Skin of body (tissue), 2 donors: ENCODE measurements around the gene BBOF1. TPM values are rescaled to one million over a fixed set of nuclear protein-coding genes. Genes with fewer than 3 reads are reported as not detected.
A peak's percentile ranks its signal among the peaks of the same experiment; 100 is the strongest.
"Not testable (repeated sequence)": the region's sequence is repeated elsewhere in the genome, so short reads cannot be mapped to it uniquely, and the experiment has no call there.

ENCODE experiments used
- DNase-seq: peaks from one replicate; lab custom pipeline; 2025; lab: John Stamatoyannopoulos, UW
- total RNA-seq: library from RNA; depleted of rRNA; stranded (reverse); fragments of >200 nt; gene quantifications from one replicate; pipeline ENCODE4 v1.2.3, GENCODE V29; 2014

BBOF1 gene, protein sequence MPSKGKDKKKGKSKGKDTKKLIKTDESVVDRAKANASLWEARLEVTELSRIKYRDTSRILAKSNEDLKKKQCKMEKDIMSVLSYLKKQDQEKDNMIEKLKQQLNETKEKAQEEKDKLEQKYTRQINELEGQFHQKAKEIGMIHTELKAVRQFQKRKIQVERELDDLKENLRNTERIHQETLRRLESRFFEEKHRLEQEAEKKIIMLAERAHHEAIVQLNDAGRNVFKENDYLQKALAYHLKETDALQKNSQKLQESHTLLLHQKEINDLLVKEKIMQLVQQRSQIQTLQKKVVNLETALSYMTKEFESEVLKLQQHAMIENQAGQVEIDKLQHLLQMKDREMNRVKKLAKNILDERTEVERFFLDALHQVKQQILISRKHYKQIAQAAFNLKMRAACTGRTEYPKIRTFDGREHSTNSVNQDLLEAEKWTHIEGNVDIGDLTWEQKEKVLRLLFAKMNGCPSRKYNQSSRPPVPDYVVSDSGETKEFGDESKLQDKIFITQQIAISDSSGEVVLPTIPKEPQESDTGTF
- total RNA-seq, result 11.2 TPM

DNA sequence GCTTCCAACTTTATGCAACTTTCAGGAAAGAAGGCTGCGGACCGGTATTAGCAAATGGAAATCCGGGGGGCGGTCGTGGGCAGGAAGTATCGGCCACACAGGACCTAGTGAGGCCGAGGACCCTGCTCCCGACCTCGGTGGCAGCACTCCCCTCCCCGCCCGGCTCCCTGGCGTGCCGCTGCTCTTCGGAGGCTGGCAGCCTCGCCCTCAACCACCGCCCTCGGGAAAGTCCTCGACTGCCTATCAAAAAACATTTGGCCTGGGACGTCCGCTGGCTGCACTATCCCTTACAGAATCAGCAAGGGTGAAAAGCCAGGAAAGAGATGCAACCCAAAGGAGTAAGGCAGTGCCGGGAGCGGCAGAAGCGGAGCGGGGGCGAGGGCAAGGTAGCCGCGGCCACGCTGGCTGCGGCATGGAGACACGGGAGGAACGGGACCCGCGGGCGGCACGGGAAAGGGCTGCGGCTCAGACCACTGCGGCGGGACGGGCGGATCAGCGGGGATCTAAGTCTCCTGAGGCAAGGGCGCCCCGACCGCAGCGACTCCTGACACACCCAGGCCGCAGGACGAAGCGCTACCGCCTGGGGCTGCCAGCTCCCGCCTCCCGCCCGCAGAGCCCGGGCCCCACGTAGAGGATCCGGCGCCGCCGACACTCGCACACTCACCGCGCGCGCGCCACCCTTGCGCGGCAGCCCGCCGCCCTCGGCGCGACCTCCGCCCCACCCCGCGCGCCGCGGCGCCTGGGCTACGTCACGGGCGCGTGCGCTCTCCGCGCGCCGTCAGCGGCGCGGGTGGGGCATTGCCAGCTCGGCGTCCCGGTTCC, at the start of gene BBOF1, which contains the start of gene ENTPD5:
Gene BBOF1, plus strand, starts transcription at position 764 of the 822 bp plus-strand sequence. CDS start 130 bp downstream, outside the sequence.
Gene ENTPD5, minus strand, starts transcription at position 703 of the 822 bp plus-strand sequence. CDS start 31,186 bp downstream, outside the sequence.
- peak; percentile 85 for DNase-seq

DNA sequence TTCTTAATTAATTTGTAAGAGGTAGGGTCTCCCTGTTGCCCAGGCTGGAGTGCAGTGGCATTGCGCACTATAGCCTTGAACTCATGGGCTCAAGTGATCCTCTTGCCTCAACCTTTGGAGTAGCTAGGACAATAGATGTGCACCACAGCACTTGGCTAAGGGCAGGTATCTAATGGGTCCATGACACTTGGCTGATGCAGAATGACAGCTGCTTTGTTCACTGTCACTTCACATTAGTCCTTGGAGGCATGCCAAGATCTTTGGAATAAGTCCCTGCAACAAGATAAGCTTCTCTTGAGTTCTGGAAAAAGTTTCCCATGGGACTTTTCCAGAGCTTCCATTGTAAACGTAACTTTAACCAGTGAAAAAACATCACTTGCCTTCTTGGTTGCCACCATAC, 45.7 kb upstream of the BBOF1 start:
- DNase-seq, result no peak

DNA sequence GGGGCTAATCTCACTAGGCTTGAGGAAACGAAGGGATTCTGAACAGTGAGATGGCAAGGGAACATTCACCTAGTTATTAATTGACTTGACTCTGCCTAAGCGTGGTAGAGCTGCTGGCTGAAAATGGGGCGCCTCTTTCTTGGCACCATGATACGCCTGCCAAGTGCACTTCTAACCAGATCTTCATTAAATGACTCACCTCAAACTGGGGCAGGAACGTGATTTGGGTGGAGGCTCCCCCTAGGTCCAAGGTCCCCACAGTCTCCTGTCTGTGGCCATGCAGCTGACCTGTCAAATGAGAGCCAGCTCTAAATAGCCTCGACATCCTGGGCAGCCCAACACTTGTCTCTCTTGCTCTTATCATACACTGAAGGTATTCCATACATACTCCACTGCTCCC, 43.0 kb upstream of the BBOF1 start:
- DNase-seq, result no peak

DNA sequence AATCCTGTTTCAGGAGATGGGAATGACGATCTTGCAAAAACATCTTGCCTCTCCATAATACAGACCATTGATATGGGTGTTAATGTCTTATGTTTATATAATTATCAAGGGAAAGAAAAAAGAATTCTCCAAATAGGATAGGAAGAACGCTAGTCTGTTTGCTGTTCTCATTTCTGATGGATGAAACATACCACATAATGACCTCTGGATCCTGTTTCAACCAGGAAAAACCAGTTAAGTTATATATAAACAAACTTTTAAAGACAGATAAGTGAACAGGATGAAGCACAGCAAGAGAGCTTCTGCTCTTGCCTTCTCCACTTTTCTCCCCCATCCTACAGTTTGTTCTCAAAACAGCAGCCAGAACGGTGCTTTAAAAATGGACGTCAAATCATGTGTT, 41.3 kb upstream of the BBOF1 start:
- DNase-seq, result no peak

DNA sequence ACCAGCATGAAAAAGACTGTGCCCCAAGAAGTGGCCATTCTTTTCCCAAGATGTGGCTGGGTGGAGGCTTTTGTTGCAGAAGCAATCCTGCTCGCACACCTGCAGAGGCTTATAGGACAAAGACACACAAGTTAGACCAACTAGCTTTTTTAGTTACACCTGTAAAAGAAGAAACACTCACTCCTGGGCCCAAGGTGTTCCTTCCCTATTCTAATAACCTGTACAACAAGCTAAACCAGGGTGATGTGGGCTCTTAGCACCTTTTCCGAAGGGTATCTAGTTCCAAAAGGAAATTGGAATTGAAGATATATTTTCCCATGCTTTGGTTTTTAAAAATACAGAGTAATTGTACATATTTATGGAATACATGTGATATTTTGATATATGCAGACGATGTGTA, 31.1 kb upstream of the BBOF1 start:
- no peak for DNase-seq

DNA sequence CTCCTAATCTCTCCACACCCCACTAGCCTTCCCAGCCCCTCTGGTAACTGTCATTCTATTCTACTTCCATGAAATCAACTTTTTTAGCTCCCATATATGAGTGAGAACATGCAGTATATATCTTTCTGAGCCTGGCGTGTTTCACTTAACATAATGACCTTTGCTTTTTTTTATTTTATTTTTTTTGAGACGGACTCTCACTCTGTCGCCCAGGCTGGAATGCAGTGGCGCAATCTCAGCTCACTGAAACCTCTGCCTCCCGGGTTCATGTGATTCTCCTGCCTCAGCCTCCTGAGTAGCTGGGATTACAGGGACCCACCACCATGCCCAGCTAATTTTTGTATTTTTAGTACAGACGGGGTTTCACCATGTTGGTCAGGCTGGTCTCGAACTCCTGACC, 30.5 kb upstream of the BBOF1 start:
- DNase-seq, result not testable (repeated sequence)

DNA sequence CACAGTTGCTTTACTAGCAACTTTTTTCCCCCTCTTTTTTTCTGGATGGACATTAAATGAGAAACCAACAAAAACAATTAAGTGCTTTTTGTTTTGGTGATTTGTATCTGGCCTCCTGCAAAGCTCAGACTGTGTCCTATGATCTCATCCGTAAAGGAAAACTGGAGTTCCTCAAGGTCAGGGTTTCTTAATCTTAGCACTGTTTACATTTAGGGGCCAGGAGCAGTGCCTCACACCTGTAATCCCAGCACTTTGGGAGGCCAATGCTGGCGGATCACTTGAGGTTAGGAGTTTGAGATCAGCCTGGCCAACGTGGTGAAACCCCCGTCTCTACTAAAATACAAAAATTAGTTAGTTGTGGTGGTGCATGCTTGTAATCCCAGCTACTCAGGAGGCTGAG, 28.1 kb upstream of the BBOF1 start:
- DNase-seq, result no peak

DNA sequence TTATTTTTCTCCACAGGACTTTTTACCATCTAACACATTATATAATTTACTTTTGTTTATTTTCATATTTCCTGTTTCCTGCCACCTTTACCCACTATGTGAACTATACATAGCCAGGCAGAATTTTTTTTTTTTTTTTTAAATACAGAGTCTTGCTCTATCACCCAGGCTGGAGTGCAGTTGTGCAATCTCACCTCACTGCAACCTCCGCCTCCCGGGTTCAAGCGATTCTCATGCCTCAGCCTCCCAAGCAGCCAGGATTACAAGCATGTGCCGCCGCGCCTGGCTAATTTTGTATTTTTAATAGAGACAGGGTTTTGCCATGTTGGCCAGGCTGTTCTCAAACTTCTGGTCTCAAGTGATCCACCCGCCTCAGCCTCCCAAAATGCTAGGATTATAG, 24.2 kb upstream of the BBOF1 start:
- not testable (repeated sequence) for DNase-seq

DNA sequence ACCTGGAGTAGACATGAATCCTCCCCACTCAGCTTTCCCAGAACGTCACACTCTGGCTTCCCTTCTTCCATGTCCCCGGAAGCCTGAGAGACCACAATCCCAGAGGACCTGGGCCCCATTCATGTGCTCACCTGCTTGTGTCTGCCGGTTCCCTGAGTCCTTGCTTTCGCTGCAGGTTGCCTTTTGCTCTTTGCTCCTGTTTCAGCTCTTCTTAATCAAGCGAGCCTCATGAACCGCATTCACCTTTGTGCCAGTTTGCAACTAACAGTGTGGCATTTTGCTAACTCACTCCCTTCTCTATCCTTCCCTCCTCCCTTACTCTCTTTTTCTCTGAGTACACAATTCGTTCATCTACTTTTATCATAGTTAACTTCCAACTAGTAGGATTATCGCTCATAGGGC, 23.2 kb upstream of the BBOF1 start:
- DNase-seq, result no peak

DNA sequence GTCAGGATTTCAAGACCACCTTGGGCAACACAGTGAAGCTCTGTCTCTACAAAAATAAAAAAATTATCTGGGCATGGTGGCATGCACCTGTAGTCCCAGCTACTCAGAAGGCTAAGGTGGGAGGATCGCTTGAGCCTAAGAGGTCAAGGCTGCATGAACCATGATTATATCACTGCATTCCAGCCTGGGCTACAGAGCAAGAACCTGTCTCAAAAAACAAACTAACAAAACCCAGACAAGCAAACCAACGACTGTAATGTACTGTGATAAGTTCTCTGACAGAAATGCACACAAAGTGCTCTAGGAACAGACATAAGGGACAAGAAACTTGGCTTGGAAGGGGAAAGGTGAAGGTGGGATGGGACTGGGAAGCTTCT, 22.4 kb upstream of the BBOF1 start:
- no peak for DNase-seq

DNA sequence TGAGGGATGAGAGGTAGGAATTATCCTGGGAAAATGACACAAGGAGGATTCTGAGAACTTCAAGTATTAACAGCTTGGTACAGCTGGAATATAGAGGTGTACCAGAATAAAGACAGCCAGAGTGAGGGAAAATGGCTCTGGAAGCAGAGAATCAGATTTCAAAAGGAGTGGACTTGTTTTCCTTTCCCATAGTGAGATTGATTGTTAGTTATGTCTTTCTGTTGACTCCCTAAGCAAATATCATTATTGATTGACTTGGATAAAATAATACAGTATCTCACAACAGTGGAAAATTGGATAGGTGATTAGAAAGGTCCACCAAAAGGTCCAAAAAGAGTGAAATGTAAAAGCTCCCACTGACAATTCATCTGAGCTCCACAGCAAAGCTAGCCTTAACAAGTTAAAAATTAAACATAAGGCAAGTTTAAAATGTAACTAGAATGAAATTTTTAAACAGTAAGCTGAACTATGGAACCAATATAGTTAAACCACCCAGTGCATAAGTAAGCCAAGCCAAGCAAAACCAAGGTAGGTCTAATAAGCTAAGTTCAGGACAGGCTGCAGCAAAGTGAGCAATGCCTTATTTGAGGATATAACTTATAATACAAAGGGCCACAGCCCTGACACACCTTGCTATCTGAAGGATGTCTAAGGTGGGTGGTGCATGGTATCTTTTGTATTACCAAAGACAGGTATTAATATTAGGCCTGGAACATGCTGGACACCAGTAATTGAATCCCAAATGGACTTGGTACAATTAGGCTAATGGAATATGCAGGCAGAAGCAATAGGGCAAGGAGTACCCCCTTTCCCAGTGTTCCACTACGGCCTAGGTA, 21.8 kb upstream of the BBOF1 start:
- DNase-seq, result no peak

DNA sequence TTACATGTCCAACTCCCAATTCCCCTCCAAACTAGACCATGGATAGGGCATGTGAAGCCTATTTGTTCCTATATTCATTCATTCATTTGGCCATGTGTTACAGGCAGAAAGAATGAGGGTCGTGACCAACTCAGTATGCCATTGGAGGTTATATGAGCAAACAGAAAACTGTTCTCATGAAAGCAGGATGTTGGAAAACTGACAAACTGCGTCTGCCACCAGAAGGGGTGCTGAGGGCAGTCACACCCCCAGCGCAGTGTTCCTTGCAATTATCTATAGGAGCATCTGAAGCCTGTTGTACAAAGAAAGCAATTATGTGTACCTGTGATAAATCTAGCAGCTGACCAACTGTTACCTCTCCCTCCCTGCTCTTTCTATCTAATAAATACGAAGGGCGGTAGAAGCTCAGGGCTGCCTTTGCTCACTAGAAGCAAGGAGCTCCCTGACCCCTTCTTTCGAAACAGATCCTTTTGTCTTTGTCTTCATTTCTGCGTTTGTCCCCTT, 21.2 kb upstream of the BBOF1 start:
- DNase-seq, result no peak

DNA sequence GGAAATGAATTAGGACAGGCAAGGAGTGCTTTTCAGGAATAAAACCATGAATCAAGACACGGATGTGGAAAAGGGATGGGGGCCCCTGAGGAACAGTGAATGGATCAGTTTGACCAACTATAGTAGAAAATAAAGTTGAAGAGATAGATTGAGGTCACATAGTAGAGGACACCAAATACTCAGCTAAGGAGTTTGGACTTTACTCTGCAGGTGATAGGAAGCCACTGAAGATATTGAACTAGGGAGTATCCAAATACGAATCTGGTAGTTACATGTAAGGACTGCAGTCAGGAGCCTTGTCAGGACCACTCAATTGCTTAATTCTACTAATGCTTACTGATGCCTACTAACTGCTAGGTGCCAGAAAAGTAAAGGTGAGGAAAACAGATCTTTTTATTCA, 20.4 kb upstream of the BBOF1 start:
- no peak for DNase-seq

DNA sequence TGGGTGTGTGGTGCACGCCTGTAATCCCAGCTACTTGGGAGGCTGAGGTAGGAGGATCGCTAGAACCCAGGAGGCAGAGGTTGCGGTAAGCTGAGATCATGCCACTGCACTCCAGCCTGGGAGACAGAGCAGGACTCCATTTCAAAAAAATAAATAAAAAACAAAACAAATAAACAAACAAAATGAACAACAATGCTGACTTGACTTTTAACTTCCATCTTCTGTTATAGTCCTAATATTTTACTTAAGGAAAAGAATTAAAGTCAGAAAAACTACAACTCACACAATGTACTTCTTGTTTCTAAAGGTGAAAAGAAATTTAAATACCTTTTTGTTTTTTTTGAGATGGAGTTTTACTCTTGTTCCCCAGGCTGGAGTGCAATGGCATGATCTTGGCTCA, 13.5 kb upstream of the BBOF1 start:
- not testable (repeated sequence) for DNase-seq

DNA sequence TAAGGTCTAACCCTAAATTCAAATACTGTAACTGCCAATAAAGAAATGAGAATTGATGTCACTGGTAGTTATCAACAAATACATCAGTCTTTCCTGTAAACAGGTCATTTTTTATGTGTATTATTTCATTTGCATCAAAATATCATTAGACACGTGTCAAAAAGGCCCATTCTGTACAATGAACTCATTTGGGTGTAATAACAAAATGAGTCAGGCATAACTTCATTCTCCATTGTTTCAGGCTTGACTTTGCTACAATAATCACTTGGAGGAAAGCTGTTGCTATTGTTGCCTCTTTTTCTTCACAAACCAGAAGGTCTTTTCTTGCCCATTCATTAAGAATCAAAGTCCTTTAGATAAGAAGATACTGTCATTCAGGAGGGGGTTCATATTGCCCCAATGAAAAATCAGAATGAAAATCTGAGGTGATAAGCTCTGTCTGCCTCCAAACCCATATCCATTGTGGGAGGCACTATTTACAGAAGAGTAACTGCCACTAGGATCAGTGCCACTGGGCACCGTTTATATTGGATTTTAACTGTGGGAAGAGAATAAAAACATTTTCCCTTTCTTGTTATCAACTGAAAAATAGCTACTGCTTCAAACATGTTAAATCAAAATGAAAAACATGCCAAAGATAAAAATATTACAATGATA, 10.2 kb upstream of the BBOF1 start:
- DNase-seq, result no peak

DNA sequence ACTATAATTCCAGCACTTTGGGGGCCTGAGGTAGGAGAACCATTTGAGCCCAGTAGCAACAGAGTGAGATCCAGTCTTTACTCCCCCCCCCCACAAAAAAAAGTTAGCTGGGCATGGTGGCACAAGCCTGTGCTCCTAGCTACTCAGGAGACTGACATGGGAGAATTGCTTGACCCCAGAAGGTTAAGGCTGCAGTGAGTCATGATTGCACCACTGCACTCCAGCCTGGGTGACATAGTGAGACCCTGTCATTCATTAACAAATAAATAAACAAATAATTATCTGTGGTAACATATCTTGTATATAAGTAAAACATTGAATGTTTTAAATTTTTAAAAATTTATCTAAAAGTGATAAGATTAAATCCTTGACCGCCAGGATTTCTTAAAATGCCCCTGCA, 4.8 kb upstream of the BBOF1 start:
- no peak for DNase-seq

DNA sequence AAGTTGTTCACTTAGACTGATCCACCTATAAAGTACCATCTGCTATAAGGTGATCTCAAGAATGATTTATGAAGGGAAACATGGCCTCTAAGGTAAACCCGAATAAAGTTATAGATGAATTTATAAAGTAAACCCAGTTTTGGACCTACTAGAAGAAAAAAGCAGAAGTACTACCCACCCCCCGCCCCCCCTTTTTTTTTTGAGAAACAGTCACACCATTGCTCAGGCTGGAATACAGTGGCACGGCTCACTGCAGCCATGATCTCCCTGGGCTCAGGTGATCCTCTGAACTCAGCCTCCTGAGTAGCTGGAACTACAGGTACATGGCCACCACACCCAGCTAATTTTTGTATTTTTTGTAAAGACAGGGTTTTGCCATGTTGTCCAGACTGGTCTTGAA, 4.0 kb upstream of the BBOF1 start:
- no peak for DNase-seq

DNA sequence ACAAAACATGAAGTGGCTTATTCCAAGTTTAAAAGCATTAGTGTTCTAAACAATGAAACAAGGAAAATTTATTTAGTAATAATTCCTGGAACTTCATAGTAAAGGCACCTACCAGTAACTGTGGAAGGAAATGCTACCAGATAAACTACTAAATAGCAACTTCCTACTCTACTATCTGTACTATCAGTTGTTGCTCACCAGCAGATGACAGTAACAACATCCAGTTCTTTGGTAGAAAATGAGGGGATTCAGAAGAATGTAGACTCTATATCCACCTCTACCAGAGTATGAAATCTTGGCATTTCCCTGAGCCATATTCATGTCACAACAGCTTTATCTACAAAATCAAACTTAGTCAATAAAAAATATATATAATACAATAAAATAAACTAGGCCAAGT, 3.2 kb upstream of the BBOF1 start:
- no peak for DNase-seq

DNA sequence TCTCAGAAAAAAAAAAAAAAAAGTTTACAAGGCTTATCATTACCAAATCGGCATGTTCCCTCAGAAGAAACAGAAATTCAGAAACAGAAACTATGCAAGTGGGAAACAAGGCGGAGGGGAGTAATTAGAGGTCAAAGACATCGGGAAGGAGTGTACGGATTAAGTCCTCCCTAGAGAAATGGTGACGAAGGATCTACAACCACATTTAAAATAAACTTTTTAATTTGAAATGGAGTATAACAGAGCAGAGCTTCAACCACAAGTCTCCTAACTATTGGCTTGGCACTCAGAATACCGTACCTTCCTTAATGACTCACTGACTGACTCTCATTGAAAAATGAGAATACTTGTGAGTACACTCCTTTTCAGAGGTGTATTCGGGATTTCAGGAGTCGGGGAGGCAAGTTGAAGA, 969 bp upstream of the BBOF1 start:
- DNase-seq, result peak; percentile 53

DNA sequence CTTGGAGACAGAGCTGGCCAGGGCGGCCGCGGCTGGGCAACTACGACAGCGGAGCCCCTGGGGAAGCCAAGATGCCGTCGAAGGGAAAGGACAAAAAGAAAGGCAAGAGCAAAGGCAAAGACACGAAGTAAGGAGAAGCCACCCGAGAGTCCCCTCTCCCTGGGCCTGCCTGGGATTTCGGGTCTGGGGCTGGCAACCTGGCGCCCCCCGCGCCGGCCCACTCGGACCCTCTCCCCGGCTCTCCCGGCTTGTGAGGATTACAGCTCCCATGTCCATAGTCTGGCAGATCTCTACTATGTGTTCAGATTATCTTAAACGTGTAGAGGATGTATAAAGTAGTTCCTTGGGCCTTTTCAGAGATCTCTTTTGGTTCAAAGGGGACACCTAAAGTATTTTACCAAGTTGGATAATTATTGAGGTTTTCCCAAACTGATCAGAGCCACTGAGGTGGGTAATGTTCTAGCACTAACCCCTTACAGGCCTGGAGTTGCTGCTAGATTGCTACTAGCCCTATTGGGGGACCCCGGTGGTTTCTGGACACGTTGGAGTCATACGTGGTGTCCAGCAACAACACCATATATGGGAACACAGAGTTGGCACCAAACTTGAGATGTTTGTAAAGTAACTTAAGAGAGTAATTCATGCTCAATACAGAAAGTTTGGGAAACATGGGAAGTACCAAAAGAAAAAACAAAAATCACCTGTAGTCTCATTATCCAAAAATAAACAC, 424 bp downstream of the BBOF1 start:
- DNase-seq, result peak; percentile 12
